ENCODE results near the gene AZU1. TPM values are rescaled to one million over a fixed set of nuclear protein-coding genes. Genes with fewer than 3 reads are reported as not detected.

AZU1 gene
- total and polyA plus RNA-seq, 2 donors: 5.7 to 6.1 TPM

- no peak for DNase-seq (ENCODE audit: low read depth in 6 of 9, low spot score in 9 of 9)
- Histone ChIP-seq H3K27me3 (ENCODE audit: control insufficient read depth in 2 of 2, insufficient read depth in 1 of 2, low read length in 1 of 2) (no peaks in the 10 kb centered on the region), H3K36me3 (ENCODE audit: control insufficient read depth in 2 of 2, insufficient read depth in 2 of 2, low read length in 1 of 2) (peaks cover 65 to 72% of the 10 kb centered on the region in 2 donors), H3K27ac (ENCODE audit: low read depth in 1 of 2, low read length in 1 of 2) (peak overlapping the region in 1 of 2 donors; percentile 12), H3K4me3 (ENCODE audit: low read length in 2 of 2) (no peak overlapping the region), H3K9me3 (ENCODE audit: control insufficient read depth in 2 of 2, insufficient read depth in 1 of 2, low read length in 1 of 2) (peaks cover 0 to 6% of the 10 kb centered on the region in 2 donors), H3K4me1 (ENCODE audit: control insufficient read depth in 2 of 2, insufficient read depth in 2 of 2, low read length in 2 of 2) (peaks cover 14 to 38% of the 10 kb centered on the region in 2 donors)
- 83% methylated on average over 29 of the region's 29 CpGs for WGBS
Measured at GRCh38 chr19:801030-801860, 26.4 kb upstream of the AZU1 start.

GRCh38 chr19:801861-802497 is 25.7 kb upstream of the AZU1 start:
- DNase-seq (ENCODE audit: low read depth in 6 of 9, low spot score in 9 of 9): no peak

GRCh38 chr19:802498-803098 is 25.0 kb upstream of the AZU1 start:
- Histone ChIP-seq H3K27me3 (ENCODE audit: control insufficient read depth in 2 of 2, insufficient read depth in 1 of 2, low read length in 1 of 2) (no peaks in the 10 kb centered on the region), H3K9me3 (ENCODE audit: control insufficient read depth in 2 of 2, insufficient read depth in 1 of 2, low read length in 1 of 2) (peaks cover 0 to 6% of the 10 kb centered on the region in 2 donors), H3K27ac (ENCODE audit: low read depth in 1 of 2, low read length in 1 of 2) (no peak overlapping the region), H3K4me3 (ENCODE audit: low read length in 2 of 2) (no peak overlapping the region), H3K4me1 (ENCODE audit: control insufficient read depth in 2 of 2, insufficient read depth in 2 of 2, low read length in 2 of 2) (peaks cover 14 to 35% of the 10 kb centered on the region in 2 donors), H3K36me3 (ENCODE audit: control insufficient read depth in 2 of 2, insufficient read depth in 2 of 2, low read length in 1 of 2) (peaks cover 79 to 85% of the 10 kb centered on the region in 2 donors)
- DNase-seq (ENCODE audit: low read depth in 6 of 9, low spot score in 9 of 9): no peak
- WGBS: 92% methylated on average over 28 of the region's 28 CpGs

More at GRCh38 chr19:801861-802497, 25.7 kb upstream of the AZU1 start:
- WGBS: 89% methylated on average over 23 of the region's 23 CpGs
- H3K27ac ChIP-seq (ENCODE audit: low read depth in 1 of 2, low read length in 1 of 2): no peak overlapping the region
- H3K4me1 ChIP-seq (ENCODE audit: control insufficient read depth in 2 of 2, insufficient read depth in 2 of 2, low read length in 2 of 2): peaks cover 14 to 35% of the 10 kb centered on the region in 2 donors
- H3K36me3 ChIP-seq (ENCODE audit: control insufficient read depth in 2 of 2, insufficient read depth in 2 of 2, low read length in 1 of 2): peaks cover 73 to 78% of the 10 kb centered on the region in 2 donors
- peaks cover 0 to 6% of the 10 kb centered on the region in 2 donors for H3K9me3 ChIP-seq (ENCODE audit: control insufficient read depth in 2 of 2, insufficient read depth in 1 of 2, low read length in 1 of 2)
- H3K4me3 ChIP-seq (ENCODE audit: low read length in 2 of 2): no peak overlapping the region
- H3K27me3 ChIP-seq (ENCODE audit: control insufficient read depth in 2 of 2, insufficient read depth in 1 of 2, low read length in 1 of 2): no peaks in the 10 kb centered on the region

- no peak overlapping the region for H3K4me3 ChIP-seq (ENCODE audit: low read length in 2 of 2)
- no peak overlapping the region for H3K27ac ChIP-seq (ENCODE audit: low read depth in 1 of 2, low read length in 1 of 2)
- no peaks in the 10 kb centered on the region for H3K27me3 ChIP-seq (ENCODE audit: control insufficient read depth in 2 of 2, insufficient read depth in 1 of 2, low read length in 1 of 2)
- H3K4me1 ChIP-seq (ENCODE audit: control insufficient read depth in 2 of 2, insufficient read depth in 2 of 2, low read length in 2 of 2): peaks cover 14 to 35% of the 10 kb centered on the region in 2 donors
- no peak for DNase-seq (ENCODE audit: low read depth in 6 of 9, low spot score in 9 of 9)
- 97% methylated on average over 17 of the region's 17 CpGs for WGBS
- peaks cover 0 to 6% of the 10 kb centered on the region in 2 donors for H3K9me3 ChIP-seq (ENCODE audit: control insufficient read depth in 2 of 2, insufficient read depth in 1 of 2, low read length in 1 of 2)
- peaks cover 84 to 90% of the 10 kb centered on the region in 2 donors for H3K36me3 ChIP-seq (ENCODE audit: control insufficient read depth in 2 of 2, insufficient read depth in 2 of 2, low read length in 1 of 2)
Measured at GRCh38 chr19:803099-803561, 24.5 kb upstream of the AZU1 start.

- Histone ChIP-seq H3K4me3 (ENCODE audit: low read length in 2 of 2) (no peak overlapping the region), H3K4me1 (ENCODE audit: control insufficient read depth in 2 of 2, insufficient read depth in 2 of 2, low read length in 2 of 2) (peaks cover 13 to 35% of the 10 kb centered on the region in 2 donors)
- DNase-seq (ENCODE audit: low read depth in 6 of 9, low spot score in 9 of 9): no peak
Measured at GRCh38 chr19:803686-804418, 23.8 kb upstream of the AZU1 start.

GRCh38 chr19:804419-805165 is 23.0 kb upstream of the AZU1 start:
- 96% methylated on average over 53 of the region's 53 CpGs for WGBS
- DNase-seq (ENCODE audit: low read depth in 6 of 9, low spot score in 9 of 9): no peak
- Histone ChIP-seq H3K4me3 (ENCODE audit: low read length in 2 of 2) (no peak overlapping the region), H3K27me3 (ENCODE audit: control insufficient read depth in 2 of 2, insufficient read depth in 1 of 2, low read length in 1 of 2) (no peaks in the 10 kb centered on the region), H3K4me1 (ENCODE audit: control insufficient read depth in 2 of 2, insufficient read depth in 2 of 2, low read length in 2 of 2) (peaks cover 6 to 28% of the 10 kb centered on the region in 2 donors), H3K36me3 (ENCODE audit: control insufficient read depth in 2 of 2, insufficient read depth in 2 of 2, low read length in 1 of 2) (peaks cover 92% of the 10 kb centered on the region in 2 donors), H3K27ac (ENCODE audit: low read depth in 1 of 2, low read length in 1 of 2) (no peak overlapping the region), H3K9me3 (ENCODE audit: control insufficient read depth in 2 of 2, insufficient read depth in 1 of 2, low read length in 1 of 2) (no peaks in the 10 kb centered on the region)

More at GRCh38 chr19:803686-804418, 23.8 kb upstream of the AZU1 start:
- Histone ChIP-seq H3K27ac (ENCODE audit: low read depth in 1 of 2, low read length in 1 of 2) (no peak overlapping the region), H3K36me3 (ENCODE audit: control insufficient read depth in 2 of 2, insufficient read depth in 2 of 2, low read length in 1 of 2) (peaks cover 92 to 93% of the 10 kb centered on the region in 2 donors), H3K27me3 (ENCODE audit: control insufficient read depth in 2 of 2, insufficient read depth in 1 of 2, low read length in 1 of 2) (no peaks in the 10 kb centered on the region), H3K9me3 (ENCODE audit: control insufficient read depth in 2 of 2, insufficient read depth in 1 of 2, low read length in 1 of 2) (peaks cover 0 to 3% of the 10 kb centered on the region in 2 donors)
- 97% methylated on average over 31 of the region's 31 CpGs for WGBS

- Histone ChIP-seq H3K27ac (ENCODE audit: low read depth in 1 of 2, low read length in 1 of 2) (no peak overlapping the region), H3K27me3 (ENCODE audit: control insufficient read depth in 2 of 2, insufficient read depth in 1 of 2, low read length in 1 of 2) (no peaks in the 10 kb centered on the region), H3K36me3 (ENCODE audit: control insufficient read depth in 2 of 2, insufficient read depth in 2 of 2, low read length in 1 of 2) (peaks cover 94 to 95% of the 10 kb centered on the region in 2 donors), H3K4me1 (ENCODE audit: control insufficient read depth in 2 of 2, insufficient read depth in 2 of 2, low read length in 2 of 2) (peaks cover 3 to 22% of the 10 kb centered on the region in 2 donors), H3K9me3 (ENCODE audit: control insufficient read depth in 2 of 2, insufficient read depth in 1 of 2, low read length in 1 of 2) (no peaks in the 10 kb centered on the region), H3K4me3 (ENCODE audit: low read length in 2 of 2) (no peak overlapping the region)
- WGBS: 95% methylated on average over 33 of the region's 33 CpGs
- no peak for DNase-seq (ENCODE audit: low read depth in 6 of 9, low spot score in 9 of 9)
Measured at GRCh38 chr19:805166-805551, 22.5 kb upstream of the AZU1 start.
